ENCODE results near the gene LINC00237.

The LINC00237 gene

DNA sequence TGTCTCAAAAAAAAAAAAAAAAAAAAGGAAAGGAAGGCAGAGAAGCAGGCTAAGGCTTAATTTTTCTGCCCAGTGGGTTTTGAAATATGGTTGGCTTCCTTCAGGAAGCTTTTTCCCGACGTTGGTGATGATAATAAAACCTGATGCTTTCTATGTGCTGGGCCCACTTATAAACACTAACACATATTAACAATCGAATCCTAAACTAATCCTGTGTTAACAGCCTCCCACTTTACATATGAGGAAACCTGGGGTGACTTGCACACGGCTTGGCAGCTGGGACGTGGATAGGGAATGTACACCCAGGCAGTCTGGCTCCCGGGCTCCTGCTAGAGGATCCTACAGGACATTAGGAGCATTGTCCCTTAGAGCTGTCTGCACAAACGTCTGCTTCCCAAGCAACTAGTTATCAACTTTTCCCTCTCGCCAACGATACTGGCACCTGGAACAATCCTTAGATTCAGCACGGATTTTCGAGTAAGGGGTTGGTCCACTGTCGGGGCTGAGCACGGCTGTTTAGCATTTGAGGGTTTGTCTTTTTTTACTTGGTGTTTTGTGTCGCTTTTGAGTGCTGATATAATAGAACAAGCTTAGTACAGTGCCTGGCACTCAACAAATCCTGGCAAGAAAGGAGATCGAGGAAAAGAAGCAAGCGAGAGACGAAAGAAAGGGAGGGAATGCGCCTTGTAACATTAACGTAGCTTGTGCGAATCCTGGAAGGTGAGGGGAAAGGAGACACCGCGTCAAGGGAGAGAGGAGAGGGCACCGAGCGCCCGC is 19.1 kb upstream of the LINC00237 start:
- peak; percentile 59 for DNase-seq

DNA sequence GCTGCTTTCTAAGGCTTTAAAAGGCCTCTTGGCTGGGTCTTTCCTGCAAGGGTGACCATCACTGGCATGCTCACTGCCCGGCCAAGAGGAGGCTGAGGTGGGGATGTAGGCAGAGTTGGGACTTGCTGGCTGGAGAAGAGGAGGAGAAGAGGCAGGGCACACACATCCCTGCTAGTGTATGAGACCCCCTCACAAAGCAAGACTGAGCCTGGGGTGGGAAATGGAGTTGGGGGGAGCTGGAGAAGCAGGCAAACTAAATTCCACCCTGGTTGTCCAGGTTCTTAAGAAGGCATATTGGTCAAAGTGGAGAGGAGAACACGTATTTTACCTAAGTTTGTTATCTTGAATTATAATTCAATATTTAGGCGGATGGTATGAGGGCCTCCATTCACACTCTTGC is 18.0 kb upstream of the LINC00237 start:
- DNase-seq = no peak

DNA sequence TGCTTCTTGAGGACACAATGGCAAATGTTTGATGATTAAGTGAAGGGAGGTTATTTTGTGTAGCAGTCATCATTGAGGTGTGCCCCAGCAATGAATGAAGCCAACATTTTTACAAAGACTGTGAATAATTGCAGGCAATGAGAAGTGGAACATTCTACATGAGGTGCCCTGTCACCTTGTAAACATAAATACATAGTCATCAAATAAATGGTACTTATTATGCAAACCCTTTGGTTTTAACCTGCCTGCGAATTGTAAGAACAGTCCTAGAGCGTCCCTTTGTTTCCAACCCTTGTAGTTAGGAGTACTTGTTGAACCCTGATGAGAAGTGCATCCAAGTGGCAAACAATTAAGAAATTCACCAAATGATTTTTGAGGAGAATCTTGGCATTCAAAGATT is 12.6 kb upstream of the LINC00237 start:
- no peak for DNase-seq

DNA sequence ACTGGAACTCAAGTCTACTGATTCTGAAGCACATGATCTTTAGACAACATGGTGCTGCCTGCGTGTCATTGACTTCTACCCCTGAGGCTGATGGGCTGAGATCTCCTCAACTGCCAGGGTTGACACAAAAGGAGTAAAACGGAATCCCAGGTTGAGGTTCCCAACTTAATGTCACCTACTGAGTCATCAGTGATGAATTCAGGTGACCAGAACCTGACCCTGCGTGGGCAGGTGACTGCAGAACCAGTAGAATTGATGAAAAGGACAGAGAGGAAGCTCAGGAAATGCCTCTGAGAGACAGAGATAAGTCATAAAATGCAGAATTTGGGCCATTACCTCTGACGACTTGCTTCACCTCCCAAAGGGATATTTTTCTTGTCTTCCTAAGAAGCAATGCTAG is 12.0 kb upstream of the LINC00237 start:
- DNase-seq = no peak

DNA sequence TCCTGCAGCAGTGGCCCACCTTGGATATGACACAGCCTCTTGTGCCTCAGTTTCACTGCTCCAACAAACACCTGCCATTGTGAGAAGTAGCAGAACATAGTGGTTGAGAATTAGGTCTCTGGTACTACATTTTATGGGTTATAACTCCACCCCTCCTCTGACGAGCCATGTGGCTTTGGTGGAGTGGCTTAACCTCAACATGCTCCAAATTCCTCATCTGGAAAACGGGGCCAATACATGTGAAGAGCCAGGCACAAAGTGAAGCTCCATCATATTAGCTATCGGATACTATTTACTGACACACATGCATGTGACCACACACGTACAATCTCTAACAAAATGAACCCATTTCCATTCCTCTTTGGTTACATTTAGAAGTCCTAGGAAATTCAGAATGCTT is 11.4 kb upstream of the LINC00237 start:
- DNase-seq = no peak

DNA sequence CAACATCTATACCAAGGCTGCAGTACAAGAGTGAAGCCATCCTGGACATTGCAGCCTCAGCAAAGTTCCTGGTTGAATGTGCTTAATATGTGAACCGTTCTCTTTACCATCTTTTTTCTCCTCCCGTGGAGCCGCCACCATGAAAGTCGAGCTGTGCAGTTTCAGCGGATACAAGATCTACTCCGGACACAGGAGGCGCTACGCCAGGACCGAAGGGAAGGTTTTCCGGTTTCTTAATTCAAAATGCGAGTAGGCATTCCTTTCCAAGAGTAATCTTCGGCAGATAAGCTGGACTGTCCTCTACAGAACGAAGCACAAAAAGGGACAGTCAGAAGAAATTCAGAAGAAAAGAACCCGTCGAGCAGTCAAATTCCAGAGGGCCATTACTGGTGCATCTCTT is 8.4 kb upstream of the LINC00237 start:
- DNase-seq = no peak

DNA sequence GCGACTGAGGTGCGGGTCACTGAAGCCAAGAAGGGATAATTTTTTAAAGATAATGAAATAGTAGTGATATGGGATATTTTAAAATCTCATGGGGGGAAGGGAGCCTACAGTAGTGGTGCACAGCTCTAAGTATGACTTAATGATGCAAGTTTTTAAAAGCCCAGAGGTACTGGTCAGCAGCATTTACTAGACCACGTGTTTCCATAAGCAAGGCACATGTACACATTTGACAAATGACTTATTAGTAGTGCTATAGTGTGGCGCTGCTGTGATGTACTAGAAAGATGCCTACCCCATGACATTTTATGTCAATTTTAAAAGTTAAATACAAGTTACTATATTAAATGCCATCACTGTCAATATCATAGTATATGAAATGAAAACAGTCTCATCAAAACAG is 7.5 kb upstream of the LINC00237 start:
- no peak for DNase-seq

DNA sequence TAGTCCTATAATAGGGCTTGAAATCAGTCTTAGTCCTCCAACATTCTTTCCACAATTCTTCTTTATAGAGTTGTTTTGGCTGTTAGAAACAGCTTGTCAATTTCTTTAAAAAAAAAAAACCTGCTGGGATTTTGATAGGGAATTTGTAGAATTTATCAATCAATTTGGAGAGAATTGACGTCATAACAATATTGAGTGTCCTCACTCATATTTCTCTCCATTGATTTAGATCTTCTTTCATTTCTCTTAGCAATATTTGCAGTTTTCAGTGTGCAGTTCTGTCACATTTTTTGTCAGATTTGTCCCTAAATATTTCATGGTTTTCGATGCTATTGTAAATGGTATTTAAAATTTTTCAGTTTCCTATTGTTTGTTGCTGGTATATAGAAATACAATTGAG is 5.3 kb upstream of the LINC00237 start:
- no peak for DNase-seq

DNA sequence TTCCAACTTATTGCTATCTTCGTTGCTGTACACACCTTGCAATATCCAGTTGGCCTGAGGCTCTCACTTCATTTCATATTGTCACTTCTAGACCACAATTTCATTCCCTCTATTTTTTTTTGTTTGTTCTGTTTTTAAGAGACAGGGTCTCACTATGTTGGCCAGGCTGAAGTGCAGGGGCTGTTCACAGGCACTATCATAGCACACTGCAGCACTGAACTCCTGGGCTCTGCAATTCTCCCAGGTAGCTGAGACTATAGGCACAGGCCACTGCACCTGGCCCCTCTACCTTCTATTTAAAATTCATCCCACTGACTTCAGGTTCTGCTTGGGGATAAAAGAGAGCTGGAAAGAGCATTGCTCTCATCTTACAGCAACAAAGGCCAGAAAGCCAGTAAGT is 4.7 kb upstream of the LINC00237 start:
- DNase-seq = no peak

DNA sequence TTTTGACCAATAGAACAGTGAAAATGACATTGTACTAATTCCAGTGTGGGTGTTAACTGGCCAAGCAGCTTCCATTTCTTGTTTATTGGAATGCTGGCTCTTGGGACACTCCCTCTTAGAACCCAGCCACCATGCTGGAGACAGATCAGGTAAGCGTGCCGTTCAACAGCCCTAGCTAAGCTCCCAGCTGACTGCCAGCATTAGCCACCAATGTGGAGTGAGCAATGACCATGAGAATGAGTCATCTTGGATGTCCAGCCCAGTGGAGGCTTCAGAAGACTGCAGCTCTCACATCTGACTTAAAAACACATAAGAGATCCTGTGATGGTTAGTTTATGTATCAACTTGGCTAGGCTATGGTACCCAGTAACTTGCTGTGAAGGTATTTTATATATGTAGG is 3.0 kb upstream of the LINC00237 start:
- no peak for DNase-seq

DNA sequence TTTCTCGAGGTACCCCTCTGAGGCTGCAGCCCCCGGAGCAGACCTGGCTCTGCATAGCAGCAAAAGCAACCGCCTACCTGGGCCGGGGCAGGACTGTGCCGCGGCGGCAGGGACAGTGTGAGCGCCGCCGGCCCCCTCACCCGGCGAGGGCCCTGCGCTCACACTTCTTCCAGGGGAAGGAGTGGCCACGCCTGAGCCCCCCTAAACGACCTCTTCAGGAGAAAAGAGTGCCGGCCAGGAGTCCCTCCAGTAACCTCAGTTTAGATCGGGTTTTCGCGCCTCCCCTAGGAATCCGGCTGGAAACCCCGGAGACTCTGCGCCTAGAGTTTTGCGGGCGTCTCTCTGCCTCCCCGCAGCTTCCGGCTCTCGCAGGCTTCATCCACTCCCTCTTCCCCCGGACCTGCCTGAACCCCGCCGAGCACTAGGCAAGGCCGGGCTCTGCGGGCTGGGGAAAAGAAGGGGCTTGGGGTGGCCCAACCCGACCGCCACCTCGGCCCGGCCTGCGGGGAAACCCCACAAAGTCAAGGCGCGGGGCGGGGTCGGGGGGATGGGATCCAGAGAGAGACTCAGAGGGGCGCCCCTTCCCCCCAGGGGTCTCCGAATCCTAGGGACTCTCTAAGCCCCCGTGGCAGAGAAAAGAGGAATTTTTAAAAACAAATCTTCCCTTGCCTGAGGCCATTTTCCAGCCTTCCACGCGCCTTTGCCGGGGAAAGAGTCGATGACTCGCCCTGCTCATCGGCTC is 558 bp downstream of the LINC00237 start:
- DNase-seq = no peak

DNA sequence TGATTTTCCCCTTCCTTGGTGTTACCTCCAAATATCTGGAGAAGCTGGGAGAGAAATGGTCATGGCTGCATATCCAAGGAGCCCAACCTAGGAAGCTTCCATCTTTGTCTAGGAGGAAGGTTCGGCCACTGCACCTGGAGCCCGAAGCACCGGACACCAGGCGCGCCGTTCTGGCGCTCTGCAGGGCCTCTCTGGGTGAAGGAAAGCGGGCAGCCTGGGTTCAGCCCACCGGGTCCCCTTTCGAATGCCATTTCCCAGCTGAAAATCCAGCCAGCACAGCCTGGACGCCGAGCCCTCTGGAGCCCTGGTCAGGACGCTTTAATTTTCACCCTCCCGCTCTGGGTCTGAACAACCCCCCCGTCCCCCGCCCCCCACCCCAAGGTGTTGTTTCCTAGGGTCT is 1.2 kb downstream of the LINC00237 start:
- DNase-seq = no peak

DNA sequence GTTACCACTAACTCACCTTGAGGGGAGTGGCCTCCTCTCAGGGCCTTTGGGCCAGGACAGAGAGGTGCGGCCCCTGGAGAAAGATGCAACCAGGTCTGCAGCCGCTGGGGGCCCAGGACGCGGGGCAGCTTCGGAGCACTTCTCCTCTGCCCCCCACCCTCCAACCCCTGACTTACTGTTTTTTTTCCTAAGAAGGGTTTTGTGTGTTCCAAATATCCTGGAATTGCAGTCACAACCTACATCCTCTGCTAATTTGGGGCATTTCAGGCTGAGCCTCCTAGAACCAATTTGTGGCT is 1.7 kb downstream of the LINC00237 start:
- no peak for DNase-seq

DNA sequence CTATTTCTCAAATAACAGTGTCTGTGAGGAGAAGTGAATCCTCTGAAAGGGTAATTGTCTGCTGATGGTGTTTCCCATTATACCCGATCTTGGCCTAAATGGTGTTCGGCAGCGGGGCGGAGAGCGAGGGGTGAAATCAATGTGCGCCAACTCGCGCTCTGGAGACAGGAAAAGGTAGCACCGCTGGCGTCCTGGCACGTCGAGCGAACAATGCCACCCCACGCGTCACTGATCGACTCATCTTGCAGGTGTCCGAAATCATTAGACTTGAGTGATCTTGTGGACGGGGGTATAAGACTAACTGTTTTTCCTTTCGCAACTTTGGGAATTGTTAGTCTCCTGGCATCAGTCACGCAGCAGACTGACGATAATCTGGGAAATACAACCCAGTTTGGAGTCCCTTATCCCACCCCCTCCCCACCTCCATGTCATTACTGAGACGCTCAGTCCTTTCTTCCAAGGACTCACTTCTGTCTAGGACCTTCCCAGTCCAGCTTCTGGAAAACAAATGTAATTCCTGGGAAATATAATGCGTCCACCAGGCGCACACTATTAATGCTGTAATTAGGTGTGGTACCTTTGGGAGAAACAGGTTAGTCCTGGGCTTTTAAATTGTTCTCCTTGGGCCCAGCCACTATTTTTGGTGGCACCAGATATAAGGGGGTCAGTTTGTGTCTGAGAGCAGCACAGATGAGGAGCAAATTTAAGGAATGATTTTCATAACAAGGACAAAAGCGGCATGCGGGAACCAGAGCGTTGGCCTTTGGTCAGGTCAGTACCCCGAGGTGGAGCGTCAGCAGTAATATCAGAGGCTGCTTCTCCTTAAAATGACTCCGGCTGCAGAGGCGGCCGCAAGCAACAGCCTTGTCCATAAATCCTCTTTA is 2.3 kb downstream of the LINC00237 start:
- no peak for DNase-seq

DNA sequence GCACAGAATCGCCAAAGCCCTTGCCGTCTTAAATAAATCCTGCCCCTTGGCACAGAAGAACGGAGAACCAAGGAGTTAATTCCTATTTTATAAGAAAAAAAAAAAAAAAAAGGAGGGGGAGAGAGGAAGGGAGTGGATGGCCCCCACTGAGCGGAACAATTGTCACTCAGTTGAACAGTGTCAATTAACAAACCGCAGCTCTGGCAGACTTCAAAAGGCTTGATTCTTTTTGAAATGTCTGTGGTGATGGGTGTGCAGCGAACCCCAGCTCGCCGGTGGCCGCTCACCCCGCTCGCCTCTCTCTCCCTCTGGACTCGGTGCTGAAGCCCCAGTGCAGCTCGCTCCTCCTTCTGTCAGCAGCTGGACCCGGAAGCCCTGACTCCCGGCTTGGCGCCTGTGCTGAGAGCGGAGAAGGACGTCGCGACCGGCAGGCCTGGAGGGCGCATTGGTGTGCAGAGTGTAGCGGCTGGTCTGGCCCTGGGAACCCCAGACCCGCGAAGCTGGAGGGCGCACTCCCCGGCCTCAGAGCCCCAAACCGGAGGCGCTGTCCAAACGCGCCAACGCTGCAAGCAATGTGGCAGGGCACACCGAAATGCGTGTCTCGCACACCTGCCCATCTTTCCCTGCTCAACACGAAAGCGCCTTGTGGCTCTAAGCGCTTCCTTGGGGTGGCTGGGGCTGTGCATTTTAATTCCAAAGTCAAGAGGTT is 3.4 kb downstream of the LINC00237 start:
- DNase-seq = no peak

DNA sequence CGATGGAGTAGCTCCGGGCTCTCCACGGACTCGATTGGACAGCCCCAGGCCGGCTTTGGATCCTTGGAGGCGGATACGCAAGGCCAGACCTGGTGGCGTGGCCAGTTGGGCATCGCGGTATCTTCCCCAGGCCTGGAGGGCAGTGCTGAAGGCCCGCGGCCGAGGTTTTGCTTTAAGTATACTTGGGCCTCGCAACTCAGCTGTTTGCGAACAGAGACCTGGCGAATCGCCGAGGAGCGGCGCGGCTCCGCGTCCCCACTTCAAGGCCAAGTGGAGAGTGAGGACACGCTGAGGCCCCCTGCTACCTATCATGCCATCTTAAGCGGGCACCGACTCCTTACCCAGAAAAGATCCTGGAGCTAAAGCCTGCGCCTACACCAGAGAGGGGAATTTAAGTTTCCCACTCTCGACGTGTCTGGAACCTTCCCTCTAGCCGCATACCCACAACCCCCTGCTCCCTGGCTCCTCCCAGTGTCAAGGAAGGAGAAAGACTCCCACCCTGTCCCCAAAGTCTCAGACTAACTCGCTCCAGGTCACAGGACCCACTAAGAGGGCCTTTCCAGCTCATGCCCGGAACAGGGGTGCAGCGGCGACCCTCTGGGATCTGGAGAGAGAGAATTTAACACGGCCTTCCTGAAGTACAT is 4.1 kb downstream of the LINC00237 start:
- no peak for DNase-seq

DNA sequence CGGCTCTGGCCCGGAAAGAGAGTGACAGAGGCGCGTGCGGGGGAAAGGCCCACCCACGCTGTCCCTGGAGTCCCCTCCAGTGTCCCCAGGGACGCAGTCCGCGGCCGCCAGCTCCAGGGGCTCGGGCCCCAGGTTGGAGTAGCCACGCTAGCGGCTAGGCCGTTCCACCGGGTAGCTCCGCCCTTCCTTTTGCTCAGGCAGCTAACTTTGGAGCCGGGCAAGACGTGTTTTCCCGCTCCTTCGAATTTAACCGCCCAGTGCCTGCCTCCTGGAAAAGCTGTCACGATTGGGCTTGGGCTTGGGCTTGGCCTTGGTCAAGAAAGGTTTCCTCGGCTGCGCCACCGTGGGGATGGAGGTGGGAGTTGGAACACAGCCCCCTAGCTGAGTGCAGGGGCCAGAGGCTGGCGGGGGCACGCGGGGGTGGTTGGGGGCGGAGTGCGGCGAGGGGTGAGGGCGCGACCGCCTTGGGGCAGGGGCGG is 4.7 kb downstream of the LINC00237 start:
- DNase-seq = no peak

DNA sequence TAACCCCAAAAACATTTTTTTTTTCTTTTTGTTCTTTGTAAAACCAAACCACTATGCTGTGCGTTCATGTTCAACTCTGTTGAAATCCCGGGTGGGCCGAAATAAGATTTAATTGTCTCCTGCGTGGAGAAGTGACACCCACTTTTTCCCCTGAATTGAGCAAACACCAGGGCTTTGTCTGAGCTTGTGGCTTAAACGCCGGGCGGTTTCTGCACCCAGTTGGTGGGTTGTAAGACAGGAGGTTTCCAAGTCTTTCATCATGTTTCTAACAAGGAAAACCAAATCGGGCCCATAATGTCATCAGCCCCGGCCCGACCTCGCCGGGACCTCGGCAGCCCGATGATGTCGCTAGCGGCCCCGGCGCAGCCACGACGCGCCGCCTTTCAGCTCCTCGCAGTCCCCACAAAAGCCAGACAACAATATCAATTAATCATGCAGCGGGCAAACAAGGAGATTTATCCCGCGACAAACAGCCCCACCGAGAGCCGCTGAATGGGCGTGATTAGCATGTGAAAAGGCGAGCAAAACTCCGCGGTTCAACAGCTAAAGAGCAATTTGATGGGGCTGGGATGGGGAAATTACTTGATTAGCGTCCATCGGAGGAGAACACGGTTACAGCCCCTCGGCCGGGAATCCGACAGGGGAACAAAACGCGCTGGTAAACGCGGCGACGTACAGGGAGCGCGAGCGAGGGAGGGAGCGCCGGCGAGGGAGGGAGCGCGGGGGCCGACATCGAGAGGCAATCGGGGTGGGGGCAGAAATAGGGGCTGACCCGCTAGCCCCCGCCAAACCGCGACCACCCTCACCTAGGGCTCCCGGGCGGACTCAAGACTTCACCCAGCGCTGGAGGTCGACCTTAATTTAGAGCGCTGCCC is 5.3 kb downstream of the LINC00237 start:
- no peak for DNase-seq

DNA sequence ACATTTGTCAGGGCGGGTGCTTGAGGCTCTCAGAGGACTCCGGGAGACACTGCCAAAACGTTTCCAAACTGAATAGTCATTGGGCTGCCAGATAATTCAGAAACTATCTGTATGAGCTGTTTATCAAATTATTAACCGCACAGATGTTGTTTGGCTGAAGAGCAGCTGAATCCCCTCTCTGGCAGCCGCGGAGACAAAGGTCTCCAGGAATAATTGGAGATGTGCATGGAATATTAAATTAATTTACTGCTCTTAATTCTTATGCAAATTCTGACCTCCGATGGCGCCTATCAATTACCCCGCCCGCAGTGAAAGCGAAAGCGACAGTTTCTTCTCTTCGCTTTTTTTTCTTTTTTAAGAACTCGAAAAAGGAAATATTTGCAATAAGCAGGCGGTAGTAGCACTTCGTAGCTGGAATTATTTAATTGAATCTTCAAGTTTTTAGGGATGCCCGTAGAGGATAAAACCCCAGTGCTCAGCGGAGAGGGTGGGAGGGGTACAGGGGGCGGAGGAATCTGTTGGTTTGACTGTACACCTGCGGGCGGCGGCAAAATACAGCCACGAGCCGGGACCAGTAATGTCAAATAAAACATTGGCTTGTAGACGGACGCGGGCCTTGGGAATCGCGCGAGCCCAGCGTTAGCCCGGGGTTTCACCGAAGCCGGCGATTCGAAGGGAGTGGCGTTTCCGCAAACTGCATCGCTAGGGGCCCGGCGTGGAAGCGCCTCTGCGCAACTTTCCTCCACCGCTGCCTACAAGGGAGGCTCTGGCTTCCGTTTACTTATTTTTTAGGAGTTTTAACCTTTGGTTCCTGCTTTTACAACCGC is 6.2 kb downstream of the LINC00237 start:
- peak; percentile 26 for DNase-seq

DNA sequence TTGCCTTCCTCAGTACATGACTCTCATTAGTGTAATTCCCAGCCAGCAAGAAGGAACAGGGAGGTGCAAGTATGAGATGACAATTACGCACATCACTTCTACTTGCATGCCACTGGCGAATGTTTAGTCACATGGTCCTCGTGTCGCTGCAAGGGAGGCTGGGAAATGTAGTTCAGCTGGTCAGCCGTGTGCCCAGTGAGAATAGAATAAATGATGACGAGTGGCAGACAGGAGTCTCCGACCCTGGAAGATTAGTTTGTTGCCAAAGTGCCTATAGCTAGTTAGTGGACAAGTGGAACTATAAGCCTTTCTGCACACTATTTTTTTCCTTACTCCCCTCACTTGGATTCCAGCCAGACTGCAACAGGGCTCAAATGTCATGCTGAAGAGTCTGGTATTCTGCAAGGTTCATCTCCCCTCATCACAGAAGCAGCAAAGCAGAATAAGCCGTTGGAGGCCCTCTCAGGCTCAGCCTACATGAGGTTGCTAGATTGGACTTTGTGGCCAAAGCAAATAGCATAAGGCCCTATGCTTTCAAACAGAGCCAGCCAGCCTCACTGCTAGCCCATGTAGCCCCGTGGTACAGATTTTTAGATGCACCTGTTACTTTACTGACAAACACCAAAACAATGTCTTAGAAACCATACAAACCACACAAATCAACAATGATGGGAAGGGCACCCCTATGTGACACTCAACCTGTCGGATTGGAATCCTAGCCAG is 9.7 kb downstream of the LINC00237 start:
- DNase-seq = no peak

All from KG1 (cell line).